Activated CD4-positive, alpha-beta T cell treated with anti-CD3 and anti-CD28 coated beads, Interleukin-2, amount 10 ng/mL, durations not matched to agents 24 days and 14 days (primary cell): ENCODE results near the gene SIGLEC11. TPM values are rescaled to one million over a fixed set of nuclear protein-coding genes. Genes with fewer than 3 reads are reported as not detected.
A peak's percentile ranks its signal among the peaks of the same experiment; 100 is the strongest.

Source experiments
- DNase-seq: peaks from one replicate; pipeline ENCODE4 v3.0.0; 2022
- H3K27ac Mint-ChIP-seq: one replicate; pipeline ENCODE4 v1.8.0; 2022; ENCODE audit warnings: mild to moderate bottlenecking, mixed read lengths
- H3K27me3 Mint-ChIP-seq: one replicate; pipeline ENCODE4 v1.8.0; 2022; ENCODE audit warnings: mixed read lengths
- H3K36me3 Mint-ChIP-seq: one replicate; pipeline ENCODE4 v1.8.0; 2022; ENCODE audit warnings: low read depth, mild to moderate bottlenecking, mixed read lengths
- H3K4me1 Mint-ChIP-seq: one replicate; pipeline ENCODE4 v1.8.0; 2021; ENCODE audit warnings: mixed read lengths
- H3K4me3 Mint-ChIP-seq: one replicate; pipeline ENCODE4 v1.8.0; 2022; ENCODE audit warnings: mild to moderate bottlenecking, moderate library complexity, mixed read lengths
- H3K9me3 Mint-ChIP-seq: one replicate; pipeline ENCODE4 v1.8.0; 2021; ENCODE audit warnings: mixed read lengths
- intact Hi-C: fragments of 100-400 bp; cut with micrococcal nuclease; formaldehyde crosslinking; loops from one replicate; pipeline ENCODE4 v1.15.1; 2023
- total RNA-seq: library from RNA; stranded (reverse); gene quantifications from 2 replicates; pipeline ENCODE4 v1.2.3, GENCODE V29; 2022

SIGLEC11 gene
- total RNA-seq, 1 donor from 2014 or later, result not detected

GRCh38 chr19:49908480-49909420, 52.2 kb downstream of the SIGLEC11 start:
- Mint-ChIP-seq H3K4me3 (no peak overlapping the region), H3K27me3 (no peaks in the 10 kb centered on the region), H3K27ac (no peak overlapping the region), H3K36me3 (peaks cover 68% of the 10 kb centered on the region), H3K9me3 (no peaks in the 10 kb centered on the region), H3K4me1 (peaks cover 60% of the 10 kb centered on the region)
- DNase-seq, result no peak
- intact Hi-C loops, result no loop called here

GRCh38 chr19:49907745-49908446, 53.1 kb downstream of the SIGLEC11 start:
- Mint-ChIP-seq H3K4me3 (no peak overlapping the region), H3K9me3 (no peaks in the 10 kb centered on the region), H3K36me3 (peaks cover 61% of the 10 kb centered on the region), H3K27me3 (no peaks in the 10 kb centered on the region), H3K4me1 (peaks cover 56% of the 10 kb centered on the region), H3K27ac (peak overlapping the region; percentile 56)
- DNase-seq, result no peak
- intact Hi-C loops, result no loop called here

GRCh38 chr19:49906879-49907564, 54.0 kb downstream of the SIGLEC11 start:
- no peak for DNase-seq
- H3K4me1 Mint-ChIP-seq, result peaks cover 51% of the 10 kb centered on the region
- no peaks in the 10 kb centered on the region for H3K9me3 Mint-ChIP-seq
- H3K4me3 Mint-ChIP-seq, result no peak overlapping the region
- no peak overlapping the region for H3K27ac Mint-ChIP-seq
- no peaks in the 10 kb centered on the region for H3K27me3 Mint-ChIP-seq
- intact Hi-C loops, result no loop called here
- peaks cover 56% of the 10 kb centered on the region for H3K36me3 Mint-ChIP-seq

- intact Hi-C loops, result no loop called here
- no peaks in the 10 kb centered on the region for H3K27me3 Mint-ChIP-seq
- DNase-seq, result no peak
- peaks cover 43% of the 10 kb centered on the region for H3K4me1 Mint-ChIP-seq
- peaks cover 38% of the 10 kb centered on the region for H3K36me3 Mint-ChIP-seq
- peak overlapping the region; percentile 63 for H3K27ac Mint-ChIP-seq
- H3K9me3 Mint-ChIP-seq, result no peaks in the 10 kb centered on the region
- H3K4me3 Mint-ChIP-seq, result no peak overlapping the region
Measured at GRCh38 chr19:49904136-49904535, 56.8 kb downstream of the SIGLEC11 start.

Other genes starting within 250 kb of the SIGLEC11 start
- gene TSKS, start 197.9 kb downstream of the SIGLEC11 start, total RNA-seq, result 0.92 and 1.6 TPM in 2 replicates
- gene AP2A1, start 194.2 kb downstream of the SIGLEC11 start, total RNA-seq, result 61.8 and 68.0 TPM in 2 replicates
- gene FUZ, start 147.9 kb downstream of the SIGLEC11 start, total RNA-seq, result 16.2 and 16.4 TPM in 2 replicates
- 49.1 and 51.5 TPM in 2 replicates for gene MED25, start 142.9 kb downstream of the SIGLEC11 start, total RNA-seq
- 121 and 124 TPM in 2 replicates for gene PTOV1, start 110.0 kb downstream of the SIGLEC11 start, total RNA-seq
- 123 and 124 TPM in 2 replicates for gene PNKP, start 93.6 kb downstream of the SIGLEC11 start, total RNA-seq
- gene AKT1S1, start 83.8 kb downstream of the SIGLEC11 start, total RNA-seq, result 31.5 and 33.5 TPM in 2 replicates
- 36.5 and 36.8 TPM in 2 replicates for gene TBC1D17, start 83.5 kb downstream of the SIGLEC11 start, total RNA-seq
- gene IL4I1, start 64.3 kb downstream of the SIGLEC11 start, total RNA-seq, result 40.4 and 41.4 TPM in 2 replicates
- 44.3 and 45.5 TPM in 2 replicates for gene ATF5, start 32.0 kb downstream of the SIGLEC11 start, total RNA-seq
- 217 and 232 TPM in 2 replicates for gene NUP62, start 31.7 kb downstream of the SIGLEC11 start, total RNA-seq
- 66.1 and 70.0 TPM in 2 replicates for gene VRK3, start 64.2 kb upstream of the SIGLEC11 start, total RNA-seq
- 13.1 and 14.2 TPM in 2 replicates for gene ZNF473, start 64.8 kb upstream of the SIGLEC11 start, total RNA-seq
- not detected in 2 replicates for gene IZUMO2, start 202.1 kb upstream of the SIGLEC11 start, total RNA-seq
- not detected in 2 replicates for gene MYH14, start 242.4 kb upstream of the SIGLEC11 start, total RNA-seq